Rectal smooth muscle tissue (tissue), 1 donor: ENCODE measurements around the gene LAGE3.
A peak's percentile ranks its signal among the peaks of the same experiment; 100 is the strongest.

ENCODE experiments used
- H3K27ac ChIP-seq: one replicate; pipeline ENCODE4 v1.7.0; 2013; ENCODE audit warnings: low read depth, low read length, inconsistent platforms
- H3K27me3 ChIP-seq: one replicate; pipeline ENCODE4 v1.7.0; 2013; ENCODE audit warnings: low read length; ENCODE audit not compliant: control insufficient read depth, insufficient read depth
- H3K36me3 ChIP-seq: one replicate; pipeline ENCODE4 v1.7.0; 2013; ENCODE audit warnings: low read length; ENCODE audit not compliant: control insufficient read depth, insufficient read depth
- H3K4me1 ChIP-seq: one replicate; pipeline ENCODE4 v1.7.0; 2013; ENCODE audit warnings: low read length; ENCODE audit not compliant: control insufficient read depth, insufficient read depth
- H3K4me3 ChIP-seq: one replicate; pipeline ENCODE4 v1.7.0; 2013; ENCODE audit warnings: low read length
- H3K9ac ChIP-seq: one replicate; pipeline ENCODE4 v1.7.0; 2013; ENCODE audit warnings: low read length

The LAGE3 gene

DNA sequence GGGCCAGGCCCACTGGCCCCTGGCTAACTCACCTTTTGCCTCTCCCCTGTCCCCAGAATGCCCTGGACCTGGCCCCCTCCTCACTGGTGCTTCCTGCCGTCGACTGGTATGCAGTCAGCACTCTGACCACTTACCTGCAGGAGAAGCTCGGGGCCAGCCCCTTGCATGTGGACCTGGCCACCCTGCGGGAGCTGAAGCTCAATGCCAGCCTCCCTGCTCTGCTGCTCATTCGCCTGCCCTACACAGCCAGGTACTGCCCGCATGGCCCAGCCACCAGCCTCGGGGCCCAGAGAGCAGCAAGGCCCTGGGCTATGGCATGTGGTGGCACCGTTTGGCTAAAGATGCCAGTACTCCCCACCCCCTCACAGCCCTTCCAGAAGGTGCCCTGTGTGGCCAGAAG, 46.9 kb downstream of the LAGE3 start:
- Histone ChIP-seq H3K4me1 (peaks cover 6% of the 10 kb centered on the region), H3K4me3 (no peak overlapping the region), H3K36me3 (peaks cover 12% of the 10 kb centered on the region), H3K27ac (no peak overlapping the region), H3K9ac (no peak overlapping the region), H3K27me3 (no peaks in the 10 kb centered on the region)

- no peak overlapping the region for H3K27ac ChIP-seq
- H3K4me1 ChIP-seq: peaks cover 6% of the 10 kb centered on the region
- no peak overlapping the region for H3K4me3 ChIP-seq
These were observed 47.7 kb downstream of the LAGE3 start for GRCh38 chrX:154431341-154431740.

GRCh38 chrX:154430916-154431315, 48.2 kb downstream of the LAGE3 start:
- H3K27ac ChIP-seq: no peak overlapping the region
- no peak overlapping the region for H3K9ac ChIP-seq
- peaks cover 6% of the 10 kb centered on the region for H3K4me1 ChIP-seq
- H3K4me3 ChIP-seq: no peak overlapping the region
- no peaks in the 10 kb centered on the region for H3K27me3 ChIP-seq
- peaks cover 12% of the 10 kb centered on the region for H3K36me3 ChIP-seq

More at GRCh38 chrX:154431341-154431740, 47.7 kb downstream of the LAGE3 start:
- peaks cover 12% of the 10 kb centered on the region for H3K36me3 ChIP-seq
- no peaks in the 10 kb centered on the region for H3K27me3 ChIP-seq
- H3K9ac ChIP-seq: no peak overlapping the region

DNA sequence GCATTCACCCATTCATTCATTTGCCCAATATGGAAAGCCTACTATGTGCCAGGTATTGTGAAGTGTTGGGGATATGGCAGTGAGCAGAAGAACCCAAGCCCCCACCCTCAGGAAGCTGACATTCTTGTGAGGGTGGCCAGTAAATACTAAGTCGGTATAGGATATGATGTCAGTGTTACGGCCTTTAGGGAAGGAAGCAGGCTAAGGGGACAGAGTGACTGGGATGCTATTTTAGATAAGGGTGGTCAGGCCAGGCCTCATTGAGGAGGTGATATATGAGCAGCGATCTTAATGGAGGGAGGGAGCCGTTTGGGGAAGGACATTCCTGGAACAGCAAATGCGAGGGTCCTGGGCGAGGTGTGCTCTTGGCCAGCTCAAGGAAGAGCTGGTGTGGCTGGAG, 48.6 kb downstream of the LAGE3 start:
- Histone ChIP-seq H3K4me3 (no peak overlapping the region), H3K36me3 (peaks cover 12% of the 10 kb centered on the region), H3K27ac (no peak overlapping the region), H3K27me3 (no peaks in the 10 kb centered on the region), H3K9ac (no peak overlapping the region), H3K4me1 (peaks cover 6% of the 10 kb centered on the region)

DNA sequence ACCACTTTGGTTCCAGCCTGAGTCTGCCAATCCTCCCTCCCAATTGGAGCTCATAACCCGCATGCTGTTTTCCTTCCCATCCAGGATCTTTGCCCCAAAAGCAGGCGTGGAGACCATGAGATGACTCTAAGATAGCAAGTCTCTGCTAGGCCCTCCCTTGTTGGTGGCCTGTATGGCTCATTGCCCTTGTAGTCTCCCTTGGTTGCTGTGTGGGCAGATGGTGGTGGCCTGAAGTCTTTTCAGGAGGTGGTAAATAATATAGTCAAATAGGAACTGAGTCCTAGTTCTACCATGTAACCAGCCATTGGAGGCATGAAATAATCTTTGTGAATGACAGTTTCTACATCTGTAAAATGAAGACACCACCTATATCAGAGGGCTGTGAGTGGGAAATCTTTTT, 49.4 kb downstream of the LAGE3 start:
- Histone ChIP-seq H3K9ac (no peak overlapping the region), H3K36me3 (peaks cover 12% of the 10 kb centered on the region), H3K27me3 (no peaks in the 10 kb centered on the region), H3K27ac (no peak overlapping the region), H3K4me1 (peaks cover 6% of the 10 kb centered on the region), H3K4me3 (peak overlapping the region; percentile 77)

DNA sequence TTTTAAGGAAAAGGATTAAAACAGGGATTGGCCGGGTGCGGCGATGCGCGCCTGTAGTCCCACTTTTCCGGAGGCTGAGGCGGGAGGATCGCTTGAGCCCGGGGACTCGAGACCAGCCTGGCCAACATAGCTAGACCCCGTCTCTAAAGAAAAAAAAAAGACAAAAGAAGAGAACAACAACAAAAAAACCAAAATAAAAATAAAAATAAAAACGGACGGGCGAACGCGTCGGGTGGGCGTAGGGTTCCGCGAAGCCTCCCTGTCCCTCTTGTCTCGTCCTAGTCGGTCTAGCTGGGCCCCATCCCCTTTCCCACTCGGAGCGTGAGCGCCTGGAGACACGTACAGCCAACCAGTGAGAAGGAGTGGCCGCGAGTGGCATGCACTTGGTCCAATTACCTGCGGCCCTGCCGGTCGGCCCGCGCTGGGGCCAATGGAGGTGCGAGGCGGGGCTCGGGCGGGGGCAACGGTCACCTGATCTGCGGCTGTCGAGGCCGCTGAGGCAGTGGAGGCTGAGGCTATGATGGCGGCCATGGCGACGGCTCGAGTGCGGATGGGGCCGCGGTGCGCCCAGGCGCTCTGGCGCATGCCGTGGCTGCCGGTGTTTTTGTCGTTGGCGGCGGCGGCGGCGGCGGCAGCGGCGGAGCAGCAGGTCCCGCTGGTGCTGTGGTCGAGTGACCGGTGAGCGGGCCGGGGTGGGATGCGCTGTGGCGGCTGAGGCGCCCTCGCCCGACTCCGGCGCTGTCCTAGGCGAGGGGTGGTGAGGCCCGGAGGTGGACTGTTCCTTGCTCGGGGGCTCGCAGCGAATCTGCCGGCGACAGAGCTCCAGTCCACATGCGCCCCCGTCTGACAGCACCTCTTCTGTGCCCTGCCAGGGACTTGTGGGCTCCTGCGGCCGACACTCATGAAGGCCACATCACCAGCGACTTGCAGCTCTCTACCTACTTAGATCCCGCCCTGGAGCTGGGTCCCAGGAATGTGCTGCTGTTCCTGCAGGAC, 50.6 kb downstream of the LAGE3 start, which contains the start of gene ATP6AP1:
TSS of gene ATP6AP1 (plus strand) at position 502 of the 996 bp plus-strand sequence. CDS start at position 518, 16 bp downstream.
- no peaks in the 10 kb centered on the region for H3K27me3 ChIP-seq

More for the DNA sequence above, 50.6 kb downstream of the LAGE3 start, which contains the start of gene ATP6AP1:
- Histone ChIP-seq H3K4me3 (peak within 1 kb of the TSS; percentile 77), H3K4me1 (peaks cover 6% of the 10 kb centered on the region), H3K9ac (no peak within 1 kb of the TSS), H3K36me3 (peaks cover 7% of the 10 kb centered on the region), H3K27ac (peak within 1 kb of the TSS; percentile 64)
